Activated effector memory CD4-positive, alpha-beta T cell treated with Interleukin-2 at 50 U/mL for 16 hours (primary cell): ENCODE results near the gene APOA4.

Source experiments
- DNase-seq: peaks from one replicate; pipeline ENCODE4 v3.0.0-alpha.2; 2020

APOA4 gene

GRCh38 chr11:116798368-116798767, 24.7 kb downstream of the APOA4 start:
- DNase-seq = no peak

- no peak for DNase-seq
Observed at GRCh38 chr11:116797816-116798215, 25.3 kb downstream of the APOA4 start.

GRCh38 chr11:116796548-116796947, 26.6 kb downstream of the APOA4 start:
- no peak for DNase-seq

- DNase-seq = no peak
Observed at GRCh38 chr11:116794851-116795250, 28.3 kb downstream of the APOA4 start.

GRCh38 chr11:116793772-116794097, 29.4 kb downstream of the APOA4 start:
- DNase-seq = no peak

- no peak for DNase-seq
Observed at GRCh38 chr11:116792869-116793771, 30.0 kb downstream of the APOA4 start.

- DNase-seq = no peak
Observed at GRCh38 chr11:116792144-116792868, 30.8 kb downstream of the APOA4 start.

- DNase-seq = no peak
Observed at GRCh38 chr11:116791813-116792143, 31.3 kb downstream of the APOA4 start, which contains the start of gene APOA5. Gene APOA5, minus strand, starts transcription at chr11:116791879. Its CDS starts 19 bp downstream, at chr11:116791860.

- peak; percentile 59 for DNase-seq
Observed at GRCh38 chr11:116791002-116791812, 31.9 kb downstream of the APOA4 start.

GRCh38 chr11:116790167-116791001, 32.7 kb downstream of the APOA4 start:
- no peak for DNase-seq

GRCh38 chr11:116788975-116789374, 34.1 kb downstream of the APOA4 start:
- no peak for DNase-seq

- no peak for DNase-seq
Observed at GRCh38 chr11:116788534-116788933, 34.6 kb downstream of the APOA4 start.

GRCh38 chr11:116787786-116788486, 35.2 kb downstream of the APOA4 start, which contains the start of gene ZPR1:
Gene ZPR1, minus strand, starts transcription at chr11:116788023. Its CDS starts 33 bp downstream, at chr11:116787990.
- peak; percentile 80 for DNase-seq

- no peak for DNase-seq
Observed at GRCh38 chr11:116787436-116787785, 35.7 kb downstream of the APOA4 start.

GRCh38 chr11:116786966-116787365, 36.1 kb downstream of the APOA4 start:
- DNase-seq = no peak

GRCh38 chr11:116786326-116786725, 36.8 kb downstream of the APOA4 start:
- no peak for DNase-seq

- DNase-seq = no peak
Observed at GRCh38 chr11:116782728-116783127, 40.4 kb downstream of the APOA4 start.

- no peak for DNase-seq
Observed at GRCh38 chr11:116778556-116778955, 44.5 kb downstream of the APOA4 start.

- DNase-seq = no peak
Observed at GRCh38 chr11:116777056-116777455, 46.0 kb downstream of the APOA4 start.

GRCh38 chr11:116776522-116776984, 46.6 kb downstream of the APOA4 start:
- no peak for DNase-seq

- no peak for DNase-seq
Observed at GRCh38 chr11:116775975-116776374, 47.1 kb downstream of the APOA4 start.

- no peak for DNase-seq
Observed at GRCh38 chr11:116774661-116775060, 48.4 kb downstream of the APOA4 start.
